IMR-90 (cell line): Measurements from ENCODE around the gene CADM2. TPM values are rescaled to one million over a fixed set of nuclear protein-coding genes. Genes with fewer than 3 reads are reported as not detected.

Source experiments
- ATAC-seq: fragments of 200-7000 bp; cut with Tn5 transposase; 2 replicates; pipeline ENCODE4 v1.9.1; 2020; ENCODE audit warnings: low read depth, mild to moderate bottlenecking, moderate library complexity
- BruUV-seq: library from RNA; stranded (reverse); fragments of 400-500 nt; replicated peaks from 2 replicates; lab custom pipeline; 2021; lab: Mats Ljungman, UMichigan
- CTCF ChIA-PET: fragments of 300-600 bp; formaldehyde crosslinking; extraction: SDS; loops from one replicate; lab custom pipeline; 2021; ENCODE audit warnings: antibody characterized with exemption; lab: Yijun Ruan, JAX
- POLR2A ChIA-PET: fragments of 300-600 bp; sonication (Branson Sonifier 250); formaldehyde crosslinking; loops from one replicate; lab custom pipeline; 2022; ENCODE audit warnings: antibody characterized with exemption; ENCODE audit not compliant: unreplicated experiment; lab: Charles Lee
- DNase-seq: peaks from one replicate; pipeline ENCODE4 v3.0.0; 2013
- H2AFZ ChIP-seq: replicated peaks from 2 replicates; pipeline ENCODE3; 2013; ENCODE audit warnings: low read length, mild to moderate bottlenecking; ENCODE audit not compliant: poor library complexity
- H2AK5ac ChIP-seq: 2 replicates; pipeline ENCODE4 v1.6.1; 2013; ENCODE audit warnings: low read depth, low read length, inconsistent platforms
- H2AK9ac ChIP-seq: replicated peaks from 2 replicates; pipeline ENCODE3; 2013; ENCODE audit warnings: mild to moderate bottlenecking, low read depth, low read length, moderate library complexity; ENCODE audit not compliant: poor library complexity
- H2BK120ac ChIP-seq: 2 replicates; pipeline ENCODE4 v1.6.1; 2013; ENCODE audit warnings: low read depth, low read length, inconsistent platforms
- H2BK15ac ChIP-seq: 3 replicates; pipeline ENCODE4 v1.6.1; 2013; ENCODE audit warnings: low read depth, low read length, inconsistent platforms
- H2BK20ac ChIP-seq: 2 replicates; pipeline ENCODE4 v1.6.1; 2013; ENCODE audit warnings: low read depth, mild to moderate bottlenecking, inconsistent platforms, low read length, moderate library complexity
- H2BK5ac ChIP-seq: 2 replicates; pipeline ENCODE4 v1.6.1; 2013; ENCODE audit warnings: mild to moderate bottlenecking, low read depth, low read length, inconsistent platforms; ENCODE audit not compliant: poor library complexity, severe bottlenecking
- H3K14ac ChIP-seq: replicated peaks from 2 replicates; pipeline ENCODE4 v1.6.1; 2013; ENCODE audit warnings: low read depth, low read length, inconsistent platforms
- H3K18ac ChIP-seq: 2 replicates; pipeline ENCODE4 v1.6.1; 2013; ENCODE audit warnings: low read depth, low read length, control low read depth
- H3K23ac ChIP-seq: 2 replicates; pipeline ENCODE4 v1.6.1; 2013; ENCODE audit warnings: low read depth, low read length, inconsistent platforms
- H3K27ac ChIP-seq: 2 replicates; pipeline ENCODE4 v1.5.1; 2013; ENCODE audit warnings: mild to moderate bottlenecking, control low read depth, low read length; ENCODE audit not compliant: insufficient read depth
- H3K27me3 ChIP-seq: 2 replicates; pipeline ENCODE4 v1.6.1; 2013; ENCODE audit warnings: low read length; ENCODE audit not compliant: control insufficient read depth, insufficient read depth
- H3K36me3 ChIP-seq: 2 replicates; pipeline ENCODE4 v1.6.1; 2013; ENCODE audit warnings: low read length, mixed read lengths; ENCODE audit not compliant: control insufficient read depth, insufficient read depth
- H3K4ac ChIP-seq: 2 replicates; pipeline ENCODE4 v1.6.1; 2013; ENCODE audit warnings: low read depth, low read length, inconsistent platforms
- H3K4me1 ChIP-seq: 2 replicates; pipeline ENCODE4 v1.6.1; 2013; ENCODE audit warnings: low read length, mixed read lengths; ENCODE audit not compliant: control insufficient read depth, insufficient read depth
- H3K4me2 ChIP-seq: 2 replicates; pipeline ENCODE4 v1.6.1; 2013; ENCODE audit warnings: low read depth, mild to moderate bottlenecking, control low read depth, low read length, moderate library complexity
- H3K4me3 ChIP-seq: 2 replicates; pipeline ENCODE4 v1.5.1; 2013; ENCODE audit warnings: low read depth, mild to moderate bottlenecking, control low read depth, low read length, moderate library complexity; ENCODE audit not compliant: insufficient read depth
- H3K56ac ChIP-seq: 2 replicates; pipeline ENCODE4 v1.6.1; 2013; ENCODE audit warnings: low read length, inconsistent platforms; ENCODE audit not compliant: insufficient read depth; ENCODE audit errors: extremely low read depth
- H3K79me1 ChIP-seq, 2 experiments: 2 replicates each; pipeline ENCODE4 v1.6.1; 2013; ENCODE audit warnings: low read length in 2 of 2, inconsistent platforms in 1 of 2, low read depth in 1 of 2
- H3K9ac ChIP-seq: 2 replicates; pipeline ENCODE4 v1.6.1; 2013; ENCODE audit warnings: low read depth, low read length, control low read depth
- H3K9me1 ChIP-seq: 2 replicates; pipeline ENCODE4 v1.6.1; 2013; ENCODE audit warnings: low read length, inconsistent platforms; ENCODE audit not compliant: insufficient read depth
- H3K9me3 ChIP-seq: 2 replicates; pipeline ENCODE4 v1.6.1; 2013; ENCODE audit warnings: low read length; ENCODE audit not compliant: control insufficient read depth, insufficient read depth
- H4K20me1 ChIP-seq: 2 replicates; pipeline ENCODE4 v1.6.1; 2013; ENCODE audit warnings: low read length, inconsistent platforms; ENCODE audit not compliant: insufficient read depth
- H4K5ac ChIP-seq: 2 replicates; pipeline ENCODE4 v1.6.1; 2013; ENCODE audit warnings: mild to moderate bottlenecking, low read depth, low read length, control low read depth
- H4K8ac ChIP-seq, 2 experiments: 2 replicates each; pipeline ENCODE4 v1.6.1; 2013; ENCODE audit warnings: low read depth in 2 of 2, low read length in 2 of 2, control low read depth in 1 of 2, inconsistent platforms in 1 of 2
- H4K91ac ChIP-seq: 2 replicates; pipeline ENCODE4 v1.6.1; 2013; ENCODE audit warnings: low read depth, low read length, inconsistent platforms; ENCODE audit not compliant: insufficient read depth
- CHD1 ChIP-seq: IDR thresholded peaks from 2 replicates; pipeline ENCODE4 v1.6.1; 2012; ENCODE audit warnings: low read depth, low read length, improper control_type of control experiment
- ELK1 ChIP-seq: fragments of 150-350 bp; IDR thresholded peaks from 2 replicates; pipeline ENCODE4 v1.6.1; 2016; ENCODE audit warnings: low read depth, mild to moderate bottlenecking, low read length, moderate library complexity, borderline replicate concordance
- MXI1 ChIP-seq: IDR thresholded peaks from 2 replicates; pipeline ENCODE4 v1.6.1; 2012; ENCODE audit warnings: low read depth, mild to moderate bottlenecking, low read length, moderate library complexity, borderline replicate concordance
- SMC3 ChIP-seq: fragments of 150-350 bp; IDR thresholded peaks from 2 replicates; pipeline ENCODE4 v1.6.1; 2016; ENCODE audit warnings: low read depth, mild to moderate bottlenecking, antibody characterized with exemption, low read length, moderate library complexity
- WGBS, 2 experiments: methylation state at CpG; one replicate each; pipeline versions ENCODE4 v1.1.5 to v1.1.7; 2013; ENCODE audit warnings: missing lambda C conversion rate in 2 of 2; ENCODE audit not compliant: insufficient read length in 1 of 2; ENCODE audit errors: extremely low coverage in 2 of 2; 5-methylcytosine and 5-hydroxymethylcytosine counted together
- dilution Hi-C: fragments of 300-500 bp; cut with HindIII; formaldehyde crosslinking; loops from one replicate; pipeline ENCODE4 v1.14.3; 2018; ENCODE audit warnings: low sequenced_read_pairs; ENCODE audit not compliant: unreplicated experiment
- in situ Hi-C: fragments of 300-500 bp; cut with MboI; formaldehyde crosslinking; loops from 3 replicates; pipeline ENCODE4 v1.14.3; 2019; ENCODE audit warnings: low sequenced_read_pairs, inconsistent platforms, mixed read lengths
- intact Hi-C: fragments of 100-400 bp; cut with micrococcal nuclease; formaldehyde crosslinking; loops from 2 replicates; pipeline ENCODE4 v1.10.0; 2022
- polyA plus RNA-seq, 3 experiments: library from polyadenylated mRNA; depleted of rRNA; stranded (reverse); fragments of >200 nt; gene quantifications; 2 replicates each; pipeline ENCODE4 v1.2.3, GENCODE V29; 2012; ENCODE audit warnings: low replicate concordance in 1 of 3
- total RNA-seq: library from RNA; depleted of rRNA; stranded (reverse); fragments of >200 nt; gene quantifications from 2 replicates; pipeline ENCODE4 v1.2.3, GENCODE V29; 2012

CADM2 gene
- total and polyA plus RNA-seq, 2 of the 4 experiments (the other 2 are of a cell fraction): not detected

GRCh38 chr3:85041562-85042055 is 82.8 kb downstream of the CADM2 start:
- ChIA-PET CTCF (no interaction called here), POLR2A (no interaction called here)
- Histone ChIP-seq H3K4ac (no peak overlapping the region), H2BK120ac (no peak overlapping the region), H3K79me1 (no peaks in the 10 kb centered on the region), H2BK20ac (no peak overlapping the region), H4K8ac (no peak overlapping the region), H3K9ac (no peak overlapping the region), H3K4me3 (no peak overlapping the region), H3K27ac (no peak overlapping the region), H4K20me1 (no peaks in the 10 kb centered on the region), H4K91ac (no peak overlapping the region), H3K4me2 (no peak overlapping the region), H2BK15ac (no peak overlapping the region), H2AFZ (no peak overlapping the region), H3K27me3 (no peaks in the 10 kb centered on the region), H2AK9ac (no peak overlapping the region), H3K23ac (no peak overlapping the region), H3K9me1 (no peaks in the 10 kb centered on the region), H2AK5ac (no peak overlapping the region), H3K4me1 (no peaks in the 10 kb centered on the region), H3K9me3 (peaks cover 2% of the 10 kb centered on the region; the same call in 1 of the 2 replicates), H2BK5ac (no peak overlapping the region), H3K14ac (no peak overlapping the region), H3K18ac (no peak overlapping the region), H3K56ac (no peak overlapping the region), H3K36me3 (no peaks in the 10 kb centered on the region), H4K5ac (no peak overlapping the region)
- no peak for DNase-seq
- no peak for ATAC-seq
- in situ Hi-C loops: no loop called here
- no peak for TF ChIP-seq ELK1
- no peak for TF ChIP-seq CHD1
- no peak for TF ChIP-seq MXI1
- no peak for TF ChIP-seq SMC3
- dilution Hi-C loops: no loop called here
- WGBS, 2 experiments: 80% methylated on average over 2 of the region's 2 CpGs; no CpG with 5 or more reads in 1 of the 2 experiments
- intact Hi-C loops: no loop called here
- BruUV-seq: no TSS peak
